AG09309 (cell line): ENCODE measurements around the gene DHX35.
"Not testable (repeated sequence)": the region's sequence is repeated elsewhere in the genome, so short reads cannot be mapped to it uniquely, and the experiment has no call there.

Experiments used
- DNase-seq: peaks from one replicate; pipeline ENCODE4 v3.0.0-alpha.2; 2010; ENCODE audit warnings: low read depth
- H3K4me3 ChIP-seq: 2 replicates; pipeline ENCODE4 v1.5.1; 2011; ENCODE audit warnings: mild to moderate bottlenecking, low read depth, low read length, moderate library complexity; ENCODE audit not compliant: control insufficient read depth
- CTCF ChIP-seq: IDR thresholded peaks from 2 replicates; pipeline ENCODE4 v1.5.1; 2011; ENCODE audit warnings: mild to moderate bottlenecking, low read depth, low read length, inconsistent platforms; ENCODE audit not compliant: insufficient read depth, control insufficient read depth; ENCODE audit errors: missing control alignments

The DHX35 gene

GRCh38 chr20:38991814-38992704 is 29.9 kb downstream of the DHX35 start:
- no peak for DNase-seq
- no peak for TF ChIP-seq CTCF
- no peak overlapping the region for H3K4me3 ChIP-seq

- no peak for TF ChIP-seq CTCF
- DNase-seq: no peak
- no peak overlapping the region for H3K4me3 ChIP-seq
Observed at GRCh38 chr20:38995536-38996044, 33.4 kb downstream of the DHX35 start.

GRCh38 chr20:38996866-38997265 is 34.7 kb downstream of the DHX35 start:
- H3K4me3 ChIP-seq, DNase-seq: not testable (repeated sequence)

GRCh38 chr20:38997622-38998021 is 35.5 kb downstream of the DHX35 start:
- TF ChIP-seq CTCF: no peak
- no peak for DNase-seq
- no peak overlapping the region for H3K4me3 ChIP-seq

DNA sequence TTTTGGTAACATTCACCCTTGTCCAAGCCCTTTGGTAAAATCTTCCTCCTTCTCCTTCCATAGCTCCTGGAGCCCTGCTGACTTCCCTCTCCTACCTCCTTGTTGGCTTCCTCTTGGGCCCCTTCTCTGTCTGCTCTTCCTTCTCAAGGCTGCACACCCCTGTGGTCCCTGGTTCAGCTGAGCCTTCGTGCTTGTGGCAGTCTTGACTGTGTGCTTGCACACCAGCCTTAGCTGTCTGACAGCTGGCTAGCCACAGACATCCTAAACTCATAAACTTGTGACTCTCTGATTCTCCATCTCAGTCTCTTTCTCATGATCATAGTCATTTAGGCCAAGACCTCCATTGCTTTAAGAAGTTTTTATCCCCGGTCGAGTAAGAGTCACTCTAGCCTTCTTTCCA is 37.1 kb downstream of the DHX35 start:
- no peak for TF ChIP-seq CTCF
- no peak for DNase-seq
- H3K4me3 ChIP-seq: no peak overlapping the region

GRCh38 chr20:38999965-39000910 is 38.1 kb downstream of the DHX35 start:
- TF ChIP-seq CTCF: no peak
- H3K4me3 ChIP-seq: no peak overlapping the region
- DNase-seq: no peak

GRCh38 chr20:39004508-39004907 is 42.4 kb downstream of the DHX35 start:
- H3K4me3 ChIP-seq: no peak overlapping the region

More at GRCh38 chr20:39004508-39004907, 42.4 kb downstream of the DHX35 start:
- DNase-seq: no peak
- TF ChIP-seq CTCF: no peak
